ENCODE measurements around the gene PMAIP1.

Gene PMAIP1

DNA sequence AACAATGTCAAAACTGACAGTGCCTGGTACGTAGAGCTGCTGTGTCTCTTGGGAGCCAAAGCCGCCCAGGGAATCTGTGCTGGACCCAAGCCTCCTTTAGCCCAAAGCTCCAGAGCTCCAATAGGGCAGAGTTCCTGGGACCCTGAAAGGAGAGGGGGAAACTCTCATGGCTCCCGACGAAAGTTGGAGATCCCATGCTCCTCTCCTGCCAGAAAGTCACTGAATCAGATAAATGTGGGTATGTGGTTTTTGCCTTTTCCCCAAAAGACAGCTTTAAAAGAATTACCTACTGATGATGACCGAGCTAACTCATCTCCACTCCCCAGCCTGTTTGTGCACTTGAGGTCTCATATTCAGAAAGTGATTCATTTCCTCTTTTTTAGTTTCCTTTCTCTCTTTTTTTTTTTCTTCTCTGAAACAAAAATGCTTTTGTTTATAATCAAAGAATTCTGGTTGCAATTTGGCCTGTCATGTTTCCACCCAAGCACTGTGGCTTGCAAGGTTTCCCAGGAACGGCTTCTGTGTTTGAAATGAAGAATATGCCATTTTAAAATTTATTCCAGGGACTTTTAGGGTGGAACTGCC, 14.1 kb upstream of the PMAIP1 start:
- peak; percentile 85 to 99 (median 96) for DNase-seq

GRCh38 chr18:59886399-59886798, 13.4 kb upstream of the PMAIP1 start:
- DNase-seq, result peak in 1 of 3 donors; percentile 49

- DNase-seq, result no peak
Measured at GRCh38 chr18:59892123-59892522, 7.7 kb upstream of the PMAIP1 start.

- no peak for DNase-seq
Measured at GRCh38 chr18:59893971-59894370, 5.8 kb upstream of the PMAIP1 start.

DNA sequence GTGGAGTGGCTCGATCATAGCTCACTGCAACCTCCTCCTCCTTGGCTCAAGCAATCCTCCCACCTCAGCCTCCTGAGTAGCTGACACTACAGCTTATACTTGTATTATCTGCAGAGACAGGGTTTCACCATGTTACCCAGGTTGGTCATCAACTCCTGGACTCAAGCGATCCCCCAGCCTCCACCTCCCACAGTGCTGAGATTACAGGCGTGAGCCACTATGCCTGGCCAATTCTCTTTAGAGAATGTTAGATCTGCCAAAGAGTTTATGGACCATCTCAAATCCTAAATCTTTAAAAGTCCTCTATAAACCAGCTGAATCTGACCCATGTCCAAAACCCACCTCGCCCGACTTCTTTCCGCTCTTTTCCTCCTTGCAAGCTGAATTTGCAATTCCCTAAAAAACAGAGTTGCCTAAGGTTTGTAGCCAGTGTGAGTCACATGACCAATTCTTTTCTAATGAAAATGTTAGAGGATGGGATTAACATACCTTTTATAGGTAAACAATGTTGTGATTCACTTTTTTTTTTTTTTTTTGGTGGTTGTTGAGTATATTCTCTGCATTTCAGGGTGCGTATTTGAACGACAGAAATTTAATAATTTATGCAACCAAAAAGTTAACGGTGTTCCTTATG, 2.4 kb upstream of the PMAIP1 start:
- no peak for DNase-seq

DNA sequence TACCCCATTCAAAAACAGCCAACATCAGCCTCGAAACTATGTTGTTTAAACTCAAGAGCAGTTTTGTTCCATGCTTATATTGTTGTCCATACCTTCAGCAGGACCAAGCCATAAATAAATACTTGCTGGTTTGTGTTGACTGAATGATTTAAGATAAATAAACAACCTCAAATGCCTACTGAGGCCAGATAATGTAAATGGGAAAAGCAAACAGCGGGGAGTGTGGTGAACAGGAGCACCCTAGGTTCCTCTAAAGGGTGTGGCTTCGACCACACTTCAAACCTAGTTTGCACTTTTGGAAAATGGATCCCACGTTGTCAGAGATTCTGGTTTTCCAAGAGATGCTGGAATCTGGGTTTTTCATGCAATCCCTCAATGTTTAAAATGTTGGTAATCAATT, 1.7 kb upstream of the PMAIP1 start:
- no peak for DNase-seq

DNA sequence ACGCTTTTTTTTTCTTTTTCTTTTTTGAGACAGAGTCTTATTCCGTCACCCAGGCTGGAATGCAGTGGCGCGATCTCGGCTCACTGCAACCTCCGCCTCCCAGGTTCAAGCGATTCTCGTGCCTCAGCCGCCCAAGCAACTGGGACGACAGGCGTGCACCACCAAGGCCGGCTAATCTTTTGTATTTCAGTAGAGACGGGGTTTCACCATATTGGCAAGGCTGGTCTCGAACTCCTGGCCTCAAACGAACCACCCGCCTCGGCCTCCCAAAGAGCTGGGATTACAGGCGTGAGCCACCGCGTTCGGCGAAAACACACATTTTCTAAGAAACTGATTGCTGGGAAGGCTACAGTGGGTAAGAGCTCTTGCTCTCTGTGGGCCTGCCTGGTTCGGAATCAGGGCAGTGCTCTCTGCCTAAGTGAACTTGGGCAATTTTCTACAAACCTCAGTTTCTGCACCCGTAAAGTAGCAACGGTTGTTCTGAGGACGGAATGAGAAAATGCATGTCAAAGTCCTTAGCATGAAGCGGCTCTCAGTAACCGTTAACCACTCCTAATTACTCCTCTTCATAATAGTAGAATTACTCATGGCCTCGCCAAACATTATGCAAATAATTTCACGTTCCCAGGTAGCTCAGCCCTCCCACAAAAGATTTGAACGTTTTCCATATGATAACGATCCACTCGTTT, 1.0 kb upstream of the PMAIP1 start:
- peak in 1 of 3 donors; percentile 24 for DNase-seq

- DNase-seq, result peak; percentile 74 to 79 (median 75)
Measured at GRCh38 chr18:59900222-59901128, 679 bp downstream of the PMAIP1 start.

GRCh38 chr18:59902131-59902992, 2.6 kb downstream of the PMAIP1 start:
- DNase-seq, result peak; percentile 31 to 65 (median 63)

DNA sequence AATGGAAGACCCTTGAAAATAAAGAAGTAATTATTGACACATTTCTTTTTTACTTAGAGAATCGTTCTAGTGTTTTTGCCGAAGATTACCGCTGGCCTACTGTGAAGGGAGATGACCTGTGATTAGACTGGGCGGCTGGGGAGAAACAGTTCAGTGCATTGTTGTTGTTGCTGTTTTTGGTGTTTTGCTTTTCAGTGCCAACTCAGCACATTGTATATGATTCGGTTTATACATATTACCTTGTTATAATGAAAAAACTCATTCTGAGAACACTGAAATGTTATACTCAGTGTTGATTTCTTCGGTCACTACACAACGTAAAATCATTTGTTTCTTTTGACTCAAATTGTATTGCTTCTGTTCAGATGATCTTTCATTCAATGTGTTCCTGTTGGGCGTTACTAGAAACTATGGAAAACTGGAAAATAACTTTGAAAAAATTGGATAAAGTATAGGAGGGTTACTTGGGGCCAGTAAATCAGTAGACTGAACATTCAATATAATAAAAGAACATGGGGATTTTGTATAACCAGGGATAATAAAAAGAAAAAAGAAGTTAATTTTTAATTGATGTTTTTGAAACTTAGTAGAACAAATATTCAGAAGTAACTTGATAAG, 3.3 kb downstream of the PMAIP1 start:
- DNase-seq, result no peak

GRCh38 chr18:59904011-59904601, 4.3 kb downstream of the PMAIP1 start:
- peak in 1 of 3 donors; percentile 82 for DNase-seq

- peak; percentile 56 to 76 (median 73) for DNase-seq
Measured at GRCh38 chr18:59905686-59906091, 5.9 kb downstream of the PMAIP1 start.

DNA sequence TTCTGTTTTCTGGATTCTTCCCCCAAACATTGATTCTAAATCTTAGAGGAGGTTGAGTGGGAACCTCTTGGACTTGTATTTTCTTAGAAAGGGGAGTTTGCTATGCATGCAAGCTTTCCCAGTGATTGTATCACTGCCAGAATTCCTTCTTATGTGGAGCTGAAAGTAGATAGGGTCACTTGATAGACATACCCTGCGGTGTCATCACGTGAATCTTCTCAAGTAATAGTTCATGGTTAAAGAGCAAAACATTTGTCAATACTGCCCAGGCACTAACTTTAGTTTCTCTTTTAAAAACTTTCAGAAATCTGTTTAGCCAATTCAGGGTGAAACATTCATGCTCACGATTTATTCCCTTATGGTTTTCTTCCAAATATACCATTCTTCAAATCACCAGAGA, 6.4 kb downstream of the PMAIP1 start:
- peak; percentile 51 to 78 (median 70) for DNase-seq

DNA sequence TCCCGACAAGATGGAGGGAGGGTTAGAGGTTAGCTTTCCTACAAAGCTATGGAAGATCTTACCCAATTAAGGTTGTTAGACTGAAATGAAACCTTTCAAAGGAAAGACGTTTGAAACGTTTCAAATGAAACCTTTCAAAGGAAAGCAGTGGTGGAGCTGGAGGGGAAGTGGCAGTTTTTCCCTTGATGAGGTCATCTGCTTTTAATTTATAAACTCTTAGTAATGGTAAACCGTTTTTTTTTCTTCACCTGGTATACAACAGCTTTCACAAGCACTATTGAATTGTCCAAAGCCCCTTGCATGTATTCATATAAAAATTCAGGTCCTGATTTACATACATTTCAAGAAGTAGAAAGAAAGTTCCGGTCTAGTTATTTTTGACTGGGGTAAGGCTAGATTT, 7.4 kb downstream of the PMAIP1 start:
- peak; percentile 69 to 89 (median 78) for DNase-seq

GRCh38 chr18:59907660-59908059, 7.9 kb downstream of the PMAIP1 start:
- DNase-seq, result peak in 1 of 3 donors; percentile 20

DNA sequence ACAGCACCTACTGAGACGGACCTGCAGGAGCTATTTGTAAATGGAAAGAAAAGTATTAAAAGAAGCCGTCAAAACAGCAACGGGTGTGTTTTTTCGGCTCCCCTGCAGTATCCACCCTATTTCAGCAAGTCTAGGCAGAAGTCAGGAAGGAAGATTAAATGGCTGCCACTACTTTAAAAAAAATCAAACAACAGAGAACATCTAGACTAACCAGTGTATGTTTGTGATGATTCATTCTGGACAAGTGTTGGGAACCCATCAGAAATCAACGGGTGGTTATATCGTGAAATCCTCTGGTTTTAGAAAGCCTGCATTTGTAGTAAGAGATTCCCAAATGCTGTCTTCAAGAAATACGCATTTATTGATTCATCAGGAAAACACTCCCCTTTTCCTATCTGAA, 9.0 kb downstream of the PMAIP1 start:
- peak in 1 of 3 donors; percentile 17 for DNase-seq

- peak in 1 of 3 donors; percentile 64 for DNase-seq
Measured at GRCh38 chr18:59909289-59910036, 9.7 kb downstream of the PMAIP1 start.

GRCh38 chr18:59910967-59911366, 11.2 kb downstream of the PMAIP1 start:
- no peak for DNase-seq

DNA sequence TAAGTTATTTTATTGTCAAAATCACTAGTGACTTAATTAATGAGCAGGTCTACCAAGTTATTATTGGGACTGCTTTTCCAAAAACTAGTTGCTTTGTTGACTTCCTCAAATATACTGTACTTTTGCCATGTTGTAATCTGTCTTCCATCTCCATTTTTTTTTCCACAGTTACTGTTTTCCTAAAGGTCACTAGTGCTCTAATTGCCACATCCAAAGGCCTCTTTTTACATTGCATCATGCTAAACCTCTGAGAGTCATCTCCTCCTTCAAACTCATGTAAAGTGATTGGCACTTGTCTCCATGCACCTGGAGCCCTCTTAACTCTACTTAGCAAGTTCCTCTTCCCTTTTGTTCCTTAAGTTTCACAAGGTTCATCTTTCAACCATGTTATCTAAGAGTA, 11.8 kb downstream of the PMAIP1 start:
- DNase-seq, result peak; percentile 69 to 93 (median 91)

DNA sequence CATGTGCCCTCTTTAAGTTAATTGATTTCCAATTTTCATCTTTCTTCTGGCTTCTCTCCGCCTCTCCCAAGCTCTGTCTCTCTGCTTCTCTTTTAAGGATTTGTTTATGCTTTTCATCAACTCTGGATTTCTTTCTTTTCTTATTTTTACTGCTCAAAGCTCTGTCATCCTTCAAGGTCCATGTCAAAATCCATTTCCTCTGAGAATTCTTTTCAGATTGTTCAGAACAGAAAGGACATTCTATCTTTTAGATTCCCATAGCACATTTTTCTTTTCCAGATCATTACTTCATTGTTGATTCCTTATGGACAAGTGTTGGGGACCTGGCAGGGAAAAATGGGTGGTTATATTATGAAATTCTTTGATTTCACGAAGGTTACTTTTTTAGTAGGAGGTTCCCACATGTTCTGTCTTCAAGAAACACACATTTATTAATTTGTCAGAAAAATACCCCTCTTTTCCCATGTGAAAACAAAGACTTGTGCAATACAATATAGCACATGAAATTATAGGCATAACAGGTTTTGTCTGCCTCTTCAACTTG, 12.3 kb downstream of the PMAIP1 start:
- DNase-seq, result no peak
